NCI-H510A (cell line): ENCODE measurements around the gene CATSPERE.

Experiments
- DNase-seq: peaks from one replicate; lab custom pipeline; 2025; lab: John Stamatoyannopoulos, UW

Gene CATSPERE, protein sequence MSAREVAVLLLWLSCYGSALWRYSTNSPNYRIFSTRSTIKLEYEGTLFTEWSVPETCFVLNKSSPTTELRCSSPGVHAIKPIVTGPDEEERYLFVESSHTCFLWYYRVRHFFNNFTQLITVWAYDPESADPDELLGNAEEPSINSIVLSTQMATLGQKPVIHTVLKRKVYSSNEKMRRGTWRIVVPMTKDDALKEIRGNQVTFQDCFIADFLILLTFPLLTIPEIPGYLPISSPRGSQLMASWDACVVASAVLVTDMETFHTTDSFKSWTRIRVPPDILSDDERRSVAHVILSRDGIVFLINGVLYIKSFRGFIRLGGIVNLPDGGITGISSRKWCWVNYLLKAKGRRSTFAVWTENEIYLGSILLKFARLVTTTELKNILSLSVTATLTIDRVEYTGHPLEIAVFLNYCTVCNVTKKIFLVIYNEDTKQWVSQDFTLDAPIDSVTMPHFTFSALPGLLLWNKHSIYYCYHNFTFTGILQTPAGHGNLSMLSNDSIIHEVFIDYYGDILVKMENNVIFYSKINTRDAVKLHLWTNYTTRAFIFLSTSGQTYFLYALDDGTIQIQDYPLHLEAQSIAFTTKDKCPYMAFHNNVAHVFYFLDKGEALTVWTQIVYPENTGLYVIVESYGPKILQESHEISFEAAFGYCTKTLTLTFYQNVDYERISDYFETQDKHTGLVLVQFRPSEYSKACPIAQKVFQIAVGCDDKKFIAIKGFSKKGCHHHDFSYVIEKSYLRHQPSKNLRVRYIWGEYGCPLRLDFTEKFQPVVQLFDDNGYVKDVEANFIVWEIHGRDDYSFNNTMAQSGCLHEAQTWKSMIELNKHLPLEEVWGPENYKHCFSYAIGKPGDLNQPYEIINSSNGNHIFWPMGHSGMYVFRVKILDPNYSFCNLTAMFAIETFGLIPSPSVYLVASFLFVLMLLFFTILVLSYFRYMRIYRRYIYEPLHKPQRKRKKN

GRCh38 chr1:244461245-244462071 is at the start of gene CATSPERE:
TSS of gene CATSPERE (plus strand) at chr1:244461273. CDS start at chr1:244461430, 157 bp downstream.
- peak; percentile 68 for DNase-seq

- DNase-seq = no peak
These were observed 48.9 kb upstream of the CATSPERE start for GRCh38 chr1:244412176-244412575.

GRCh38 chr1:244413736-244414135 is 47.3 kb upstream of the CATSPERE start:
- DNase-seq = no peak

DNA sequence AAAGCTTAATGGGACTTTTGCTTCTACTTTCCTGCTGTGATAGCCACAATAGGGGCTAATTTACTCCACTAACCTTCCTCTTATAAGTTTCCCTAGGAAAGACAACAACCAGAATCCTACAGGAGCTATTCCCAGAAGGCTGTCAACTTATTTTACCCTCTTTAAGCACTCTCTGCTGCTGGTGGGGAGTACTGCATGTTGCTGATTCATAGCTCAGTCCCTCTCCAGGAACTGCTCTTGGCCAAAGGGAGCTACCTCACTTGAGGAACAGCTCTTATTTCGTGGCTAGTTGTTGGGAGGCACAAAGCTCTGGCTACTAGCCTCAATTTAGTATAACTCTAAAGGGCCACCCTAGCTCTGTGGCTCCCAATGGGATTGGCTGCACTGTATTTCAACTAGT is 46.5 kb upstream of the CATSPERE start:
- DNase-seq = no peak

GRCh38 chr1:244419024-244419423 is 42.0 kb upstream of the CATSPERE start:
- no peak for DNase-seq

- no peak for DNase-seq
These were observed 38.9 kb upstream of the CATSPERE start for GRCh38 chr1:244422174-244422573.

- DNase-seq = no peak
These were observed 36.3 kb upstream of the CATSPERE start for GRCh38 chr1:244424649-244425334.

DNA sequence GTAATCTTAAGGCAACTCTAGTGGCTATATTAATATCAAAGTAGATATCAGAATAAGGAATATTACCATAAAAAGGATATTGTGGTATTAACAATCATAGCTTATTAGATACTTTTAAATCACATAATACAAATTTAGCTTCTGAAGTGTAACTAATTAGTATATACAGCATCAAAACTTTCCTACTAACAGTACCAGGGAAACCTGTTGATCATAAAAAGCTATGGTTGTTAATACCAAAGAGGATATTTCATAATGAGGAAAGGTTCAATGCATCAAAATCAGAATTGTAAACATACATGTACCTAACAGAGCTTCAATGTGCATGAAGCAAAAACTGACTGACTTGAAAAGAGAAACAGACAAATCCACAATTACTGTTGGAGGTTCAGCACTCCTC is 33.4 kb upstream of the CATSPERE start:
- DNase-seq = no peak

DNA sequence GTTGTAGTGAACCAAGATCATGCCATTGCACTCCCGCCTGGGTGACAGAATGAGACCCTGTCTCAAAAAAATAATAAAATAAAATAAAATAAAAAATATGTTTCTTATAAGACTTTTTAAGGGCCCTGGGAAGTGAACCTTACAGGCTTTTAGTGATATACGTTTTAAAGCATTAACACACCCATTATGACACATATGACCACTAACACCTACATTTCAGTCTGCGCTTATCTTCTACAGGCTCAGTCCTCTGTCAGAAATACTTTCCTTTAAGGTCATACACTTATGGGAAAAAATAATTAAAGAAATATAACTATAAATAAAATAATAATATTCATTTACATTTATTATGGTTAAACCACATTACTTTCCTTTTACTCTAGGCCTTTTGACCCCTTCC is 31.3 kb upstream of the CATSPERE start:
- no peak for DNase-seq

DNA sequence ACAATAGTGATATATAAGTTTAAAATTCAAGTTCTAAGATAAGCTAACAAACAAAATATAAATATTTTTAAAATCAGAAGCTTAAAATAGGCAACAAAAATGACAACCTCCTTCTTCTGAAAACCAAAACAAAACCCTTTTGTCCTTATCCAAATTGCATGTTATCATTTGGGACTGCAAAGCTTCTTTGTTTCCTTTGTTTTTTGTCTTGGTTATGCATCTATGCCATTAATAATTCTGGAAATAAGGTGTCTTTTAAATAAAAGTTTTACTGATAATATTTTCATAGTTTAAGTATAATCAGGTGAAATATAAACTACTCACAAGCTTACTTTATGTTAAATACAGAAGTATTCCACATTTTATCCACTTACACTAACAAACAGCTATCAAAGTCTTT is 29.9 kb upstream of the CATSPERE start:
- no peak for DNase-seq

- no peak for DNase-seq
These were observed 25.4 kb upstream of the CATSPERE start for GRCh38 chr1:244435562-244436205.

- DNase-seq = no peak
These were observed 24.6 kb upstream of the CATSPERE start for GRCh38 chr1:244436336-244437085.

DNA sequence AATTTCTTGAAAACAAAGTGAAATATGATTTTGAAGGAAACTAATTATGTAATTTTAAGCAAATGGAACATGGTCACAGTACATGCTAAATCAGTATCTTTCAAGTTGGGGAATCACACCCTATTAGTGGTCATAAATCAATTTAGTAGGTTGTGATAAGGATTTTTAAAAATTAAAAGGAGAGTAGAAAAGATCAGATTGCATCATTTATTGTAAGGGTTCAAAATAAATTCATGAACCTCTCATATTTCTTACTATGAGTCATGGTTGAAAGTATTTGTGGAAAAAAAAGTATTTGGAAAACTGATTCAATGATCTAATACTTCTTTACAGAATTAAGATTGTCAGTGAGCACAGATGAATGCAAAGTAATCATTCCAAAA is 24.0 kb upstream of the CATSPERE start:
- no peak for DNase-seq

DNA sequence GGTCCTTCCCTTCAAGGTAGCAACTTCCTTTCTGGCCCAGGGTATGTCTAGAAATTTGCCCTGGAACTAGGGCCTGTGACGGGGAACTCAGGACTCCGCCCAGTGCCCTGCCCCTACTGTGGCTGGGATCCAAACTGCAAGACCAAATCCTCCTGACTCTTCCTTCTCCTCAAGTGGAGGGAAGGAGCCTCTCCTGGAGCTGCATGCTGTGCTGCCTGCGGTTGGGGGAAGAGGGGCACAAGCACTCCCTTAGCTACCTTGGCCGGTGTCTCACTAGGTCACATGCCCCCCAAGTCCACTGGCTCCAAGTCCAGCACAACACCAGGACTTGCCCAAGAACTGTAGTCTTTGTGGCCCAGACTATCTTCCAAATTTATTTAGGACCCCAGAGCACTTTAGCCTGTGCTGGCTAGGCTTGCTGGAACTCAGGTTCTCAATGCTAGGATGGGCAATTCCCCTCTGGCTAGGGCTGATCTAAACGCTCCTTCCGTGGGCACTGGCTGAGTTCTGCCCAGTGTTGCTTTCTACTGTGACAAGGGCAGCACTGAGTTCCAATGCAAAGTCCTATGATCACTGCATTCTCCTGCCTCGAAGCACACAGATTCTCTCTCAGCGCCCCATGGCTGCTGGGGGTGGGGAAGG is 21.6 kb upstream of the CATSPERE start:
- DNase-seq = no peak

GRCh38 chr1:244442850-244443249 is 18.2 kb upstream of the CATSPERE start:
- no peak for DNase-seq

- DNase-seq = no peak
These were observed 16.2 kb upstream of the CATSPERE start for GRCh38 chr1:244444854-244445253.

- DNase-seq = no peak
These were observed 15.5 kb upstream of the CATSPERE start for GRCh38 chr1:244445320-244446181.

- no peak for DNase-seq
These were observed 14.0 kb upstream of the CATSPERE start for GRCh38 chr1:244447024-244447423.

- no peak for DNase-seq
These were observed 13.5 kb upstream of the CATSPERE start for GRCh38 chr1:244447552-244447951.
